H1 (cell line): Measurements from ENCODE around the gene NHSL2. TPM values are rescaled to one million over a fixed set of nuclear protein-coding genes. Genes with fewer than 3 reads are reported as not detected.

ENCODE experiments used
- CTCF ChIA-PET: fragments of 300-600 bp; sonication (Branson Sonifier 250); formaldehyde crosslinking; loops from one replicate; lab custom pipeline; 2021; ENCODE audit not compliant: partially characterized antibody; lab: Charles Lee
- POLR2A ChIA-PET: fragments of 300-600 bp; sonication (Branson Sonifier 250); formaldehyde crosslinking; loops from one replicate; lab custom pipeline; 2021; ENCODE audit warnings: inconsistent platforms; ENCODE audit not compliant: partially characterized antibody; lab: Charles Lee
- DNase-seq, 2 experiments: peaks; one replicate each; pipeline versions ENCODE4 v3.0.0 to v3.0.0-alpha.2; 2010 to 2022; ENCODE audit warnings: low spot score in 2 of 2, low read depth in 1 of 2, mixed read lengths in 1 of 2
- FAIRE-seq: peaks from 2 replicates; lab custom pipeline; 2011; peaks lifted over from hg19 to GRCh38; lab: Jason Lieb, UNC
- H2AFZ ChIP-seq: 2 replicates; pipeline ENCODE4 v1.8.1; 2012; ENCODE audit warnings: low read length, inconsistent platforms
- H2AK5ac ChIP-seq: 2 replicates; pipeline ENCODE4 v1.6.1; 2013; ENCODE audit warnings: low read depth, low read length
- H2BK120ac ChIP-seq: replicated peaks from 2 replicates; pipeline ENCODE3; 2013; ENCODE audit warnings: low read depth, low read length, inconsistent platforms
- H2BK12ac ChIP-seq: 2 replicates; pipeline ENCODE4 v1.6.1; 2013; ENCODE audit warnings: low read depth, low read length
- H2BK15ac ChIP-seq: 2 replicates; pipeline ENCODE4 v1.6.1; 2013; ENCODE audit warnings: low read length
- H2BK20ac ChIP-seq: 2 replicates; pipeline ENCODE4 v1.6.1; 2013; ENCODE audit warnings: low read length
- H2BK5ac ChIP-seq: 2 replicates; pipeline ENCODE4 v1.6.1; 2013; ENCODE audit warnings: low read depth, low read length
- H3K14ac ChIP-seq: 2 replicates; pipeline ENCODE4 v1.6.1; 2013; ENCODE audit warnings: inconsistent platforms; ENCODE audit not compliant: insufficient read length
- H3K18ac ChIP-seq: 2 replicates; pipeline ENCODE4 v1.6.1; 2013; ENCODE audit warnings: low read length; ENCODE audit errors: extremely low read depth
- H3K23ac ChIP-seq: 2 replicates; pipeline ENCODE4 v1.6.1; 2013; ENCODE audit warnings: inconsistent platforms; ENCODE audit not compliant: insufficient read length
- H3K23me2 ChIP-seq: 2 replicates; pipeline ENCODE4 v1.6.1; 2013; ENCODE audit warnings: low read depth, low read length
- H3K27ac ChIP-seq: 2 replicates; pipeline ENCODE4 v1.6.1; 2011; ENCODE audit warnings: low read depth, low read length, inconsistent platforms
- H3K27me3 ChIP-seq, 4 experiments: replicated peaks in 1 of 4; 1 replicate in 1 of 4; 2 replicates in 3 of 4; pipeline versions ENCODE4 v1.6.1 to v1.8.1; 2011 to 2013; ENCODE audit warnings: low read length in 3 of 4, mild to moderate bottlenecking in 3 of 4, inconsistent platforms in 2 of 4, mixed read lengths in 2 of 4, moderate library complexity in 1 of 4; ENCODE audit not compliant: control insufficient read depth in 3 of 4, insufficient read depth in 3 of 4; ENCODE audit errors: extremely low read depth in 1 of 4
- H3K36me3 ChIP-seq, 4 experiments: 2 replicates each; pipeline versions ENCODE4 v1.6.1 to v1.8.1; 2011 to 2013; ENCODE audit warnings: mild to moderate bottlenecking in 4 of 4, low read length in 3 of 4, moderate library complexity in 2 of 4, control low read depth in 1 of 4, inconsistent platforms in 1 of 4; ENCODE audit not compliant: insufficient read depth in 4 of 4, control insufficient read depth in 2 of 4
- H3K4ac ChIP-seq: replicated peaks from 2 replicates; pipeline ENCODE3; 2013; ENCODE audit warnings: low read length, low read depth, mixed read lengths, inconsistent platforms; ENCODE audit not compliant: insufficient read length
- H3K4me1 ChIP-seq, 4 experiments: replicated peaks in 1 of 4; 1 replicate in 1 of 4; 2 replicates in 3 of 4; pipeline versions ENCODE4 v1.6.1 to v1.8.1; 2011 to 2013; ENCODE audit warnings: low read length in 3 of 4, inconsistent platforms in 2 of 4, mixed read lengths in 1 of 4; ENCODE audit not compliant: insufficient read depth in 4 of 4, control insufficient read depth in 3 of 4
- H3K4me2 ChIP-seq, 2 experiments: 2 replicates each; pipeline versions ENCODE4 v1.6.1 to v1.8.1; 2011 to 2013; ENCODE audit warnings: low read depth in 2 of 2, low read length in 2 of 2, control low read depth in 1 of 2, inconsistent platforms in 1 of 2, mild to moderate bottlenecking in 1 of 2; ENCODE audit not compliant: insufficient read depth in 1 of 2
- H3K4me3 ChIP-seq, 4 experiments: fragments of 200-600, 300-600 bp in 1 of 4; sonication (generic), shearing (Covaris generic), sonication (Bioruptor Twin) in 1 of 4; 2 replicates each; pipeline versions ENCODE4 v1.5.1 to v1.8.1; 2011 to 2016; ENCODE audit warnings: low read length in 4 of 4, low read depth in 3 of 4, control low read depth in 2 of 4, inconsistent platforms in 2 of 4, mild to moderate bottlenecking in 2 of 4, mixed read lengths in 1 of 4, moderate library complexity in 1 of 4; ENCODE audit not compliant: insufficient read depth in 2 of 4; ENCODE audit errors: extremely low read depth in 1 of 4
- H3K56ac ChIP-seq: replicated peaks from 2 replicates; pipeline ENCODE3; 2013; ENCODE audit warnings: low read depth, mild to moderate bottlenecking, mixed read lengths, low read length, inconsistent platforms; ENCODE audit not compliant: insufficient read length
- H3K79me1 ChIP-seq: 2 replicates; pipeline ENCODE4 v1.6.1; 2013; ENCODE audit warnings: low read depth, low read length, control low read depth
- H3K79me2 ChIP-seq, 2 experiments: 2 replicates each; pipeline versions ENCODE4 v1.6.1 to v1.8.1; 2012 to 2013; ENCODE audit warnings: low read length in 2 of 2, mild to moderate bottlenecking in 2 of 2, inconsistent platforms in 1 of 2; ENCODE audit not compliant: insufficient read depth in 2 of 2, control insufficient read depth in 1 of 2
- H3K9ac ChIP-seq, 4 experiments: replicated peaks in 1 of 4; 1 replicate in 1 of 4; 2 replicates in 3 of 4; pipeline versions ENCODE4 v1.6.1 to v1.8.1; 2011 to 2013; ENCODE audit warnings: low read depth in 3 of 4, low read length in 3 of 4, control low read depth in 2 of 4, mild to moderate bottlenecking in 2 of 4, moderate library complexity in 2 of 4, inconsistent platforms in 1 of 4; ENCODE audit errors: extremely low read depth in 1 of 4
- H3K9me3 ChIP-seq, 2 experiments: 2 replicates each; pipeline versions ENCODE4 v1.6.1 to v1.8.1; 2012 to 2013; ENCODE audit warnings: mild to moderate bottlenecking in 2 of 2, moderate library complexity in 2 of 2, control low read depth in 1 of 2, inconsistent platforms in 1 of 2, low read depth in 1 of 2, low read length in 1 of 2, mixed read lengths in 1 of 2; ENCODE audit not compliant: insufficient read depth in 2 of 2
- H4K20me1 ChIP-seq, 2 experiments: replicated peaks in 1 of 2; 2 replicates each; pipeline versions ENCODE3 to v1.8.1; 2011 to 2013; ENCODE audit warnings: inconsistent platforms in 2 of 2, low read length in 2 of 2, mild to moderate bottlenecking in 1 of 2; ENCODE audit not compliant: insufficient read depth in 2 of 2, control insufficient read depth in 1 of 2
- H4K5ac ChIP-seq: 2 replicates; pipeline ENCODE4 v1.6.1; 2013; ENCODE audit warnings: low read length, low read depth, mixed read lengths, inconsistent platforms; ENCODE audit not compliant: insufficient read length
- H4K8ac ChIP-seq: 2 replicates; pipeline ENCODE4 v1.8.0; 2013; ENCODE audit warnings: mild to moderate bottlenecking, moderate library complexity, low read length, inconsistent platforms; ENCODE audit not compliant: insufficient read depth; ENCODE audit errors: extremely low read depth
- H4K91ac ChIP-seq: replicated peaks from 2 replicates; pipeline ENCODE3; 2013; ENCODE audit warnings: low read length, mixed read lengths, inconsistent platforms; ENCODE audit not compliant: insufficient read length
- CHD2 ChIP-seq: IDR thresholded peaks from 2 replicates; pipeline ENCODE4 v1.6.1; 2012; ENCODE audit warnings: low read length, improper control_type of control experiment
- EP300 ChIP-seq, 2 experiments: IDR thresholded peaks; 1 replicate in 1 of 2; 2 replicates in 1 of 2; pipeline ENCODE4 v1.6.1; 2011 to 2012; ENCODE audit warnings: low read depth in 2 of 2, low read length in 2 of 2, mild to moderate bottlenecking in 2 of 2, borderline replicate concordance in 1 of 2, inconsistent platforms in 1 of 2, moderate library complexity in 1 of 2
- KDM4A ChIP-seq: IDR thresholded peaks from one replicate; pipeline ENCODE4 v1.7.1; 2012; ENCODE audit warnings: low read depth, mild to moderate bottlenecking, moderate library complexity, low read length, inconsistent platforms; ENCODE audit not compliant: severe bottlenecking
- SP2 ChIP-seq: IDR thresholded peaks from 2 replicates; pipeline ENCODE4 v1.6.1; 2012; ENCODE audit warnings: mild to moderate bottlenecking, low read length, inconsistent platforms
- SUZ12 ChIP-seq: fragments of 200-600 bp; sonication (generic); IDR thresholded peaks from 2 replicates; pipeline ENCODE4 v1.6.1; 2012; ENCODE audit warnings: mild to moderate bottlenecking, inconsistent platforms, low read length, moderate library complexity, mixed read lengths
- ZNF274 ChIP-seq: IDR thresholded peaks from 2 replicates; pipeline ENCODE4 v1.7.0; 2012; ENCODE audit warnings: low read length, borderline replicate concordance; ENCODE audit errors: extremely low read depth
- WGBS, 2 experiments: shearing (Covaris generic) in 1 of 2; methylation state at CpG; one replicate each; pipeline versions ENCODE4 v1.1.6 to v1.1.7; 2013 to 2015; ENCODE audit warnings: low lambda C conversion rate in 2 of 2, mixed read lengths in 2 of 2, inconsistent platforms in 1 of 2, low coverage in 1 of 2, missing lambda C conversion rate in 1 of 2; ENCODE audit not compliant: insufficient replicate concordance in 2 of 2, insufficient coverage in 1 of 2, insufficient read length in 1 of 2; ENCODE audit errors: extremely low coverage in 1 of 2, missing lambda C conversion rate in 1 of 2; 5-methylcytosine and 5-hydroxymethylcytosine counted together
- polyA plus RNA-seq, 7 experiments: library from polyadenylated mRNA; depleted of rRNA in 3 of 7; stranded (reverse) in 5 of 7; unstranded in 2 of 7; fragments of >200 nt in 5 of 7; fragments of 200-250 nt in 2 of 7; gene quantifications; 1 replicate in 5 of 7; 2 replicates in 1 of 7; 4 replicates in 1 of 7; pipeline versions ENCODE4 v1.2.1 to v1.2.3, GENCODE V29; 2011 to 2013; ENCODE audit warnings: missing spikeins in 2 of 7, mixed read lengths in 2 of 7
- total RNA-seq: library from RNA; stranded (reverse); fragmentation: NEBNext Ultra II Directional; extraction: Animal tissue kit (Norgen Biotek cat#: 25700); gene quantifications from 2 replicates; pipeline ENCODE4 v1.2.1, GENCODE V29; 2021
- TF ChIP-seq, protein P1 (sequence below): IDR thresholded peaks from 2 replicates; pipeline ENCODE4 v1.6.1; 2012; ENCODE audit warnings: inconsistent platforms

Gene NHSL2
- total and polyA plus RNA-seq, 2 of the 8 experiments (the other 6 are each of a cell fraction or from before 2014, with no cell fraction given), result 3.7 to 7.2 TPM

DNA sequence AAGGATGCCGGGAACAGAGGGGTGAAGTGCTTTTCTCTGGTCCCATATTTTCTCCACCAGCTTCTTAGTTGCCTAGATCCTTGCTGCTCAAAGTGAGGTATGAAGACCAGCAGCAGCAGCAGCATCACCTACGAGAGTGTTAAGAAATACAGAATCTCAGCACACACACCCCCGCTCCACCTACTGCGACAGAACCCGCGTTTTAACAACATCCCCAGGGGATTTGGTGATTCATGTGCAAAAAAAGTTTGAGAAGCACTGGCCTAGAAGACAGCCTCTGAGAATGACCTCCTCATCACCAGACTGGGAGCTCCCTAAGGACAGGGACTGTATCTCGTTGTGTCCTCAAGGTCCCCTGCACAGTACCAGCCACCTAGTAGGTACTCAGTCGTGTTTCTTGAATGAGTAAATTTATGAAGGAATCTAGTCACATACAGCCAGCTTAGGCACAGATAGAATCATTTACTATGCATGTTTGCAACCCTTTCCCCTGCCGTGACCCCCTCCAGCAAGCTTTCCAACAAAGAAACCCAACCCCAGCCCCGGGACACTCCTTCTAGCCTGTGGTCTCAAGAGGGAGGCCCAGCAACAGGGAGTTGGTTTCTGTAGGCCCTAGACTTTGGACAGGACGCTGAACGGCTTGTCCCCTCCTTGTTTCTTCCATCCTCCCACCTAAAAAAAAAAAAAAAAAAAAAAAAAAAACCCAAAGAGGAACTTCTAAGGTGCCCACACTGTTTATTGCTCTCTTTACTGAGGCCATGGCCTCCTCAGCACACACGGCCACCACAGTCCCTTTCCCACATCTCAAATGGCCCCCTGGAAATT, 199.6 kb downstream of the NHSL2 start:
- DNase-seq, result no peak
- Histone ChIP-seq H3K23ac (no peak overlapping the region), H2BK120ac (no peak overlapping the region), H2AK5ac (no peak overlapping the region), H4K91ac (no peak overlapping the region), H2BK12ac (no peak overlapping the region), H2BK5ac (no peak overlapping the region), H4K5ac (no peak overlapping the region), H2BK15ac (no peak overlapping the region), H3K27ac (no peak overlapping the region), H3K27me3 (no peaks in the 10 kb centered on the region), H3K79me1 (no peaks in the 10 kb centered on the region), H2BK20ac (no peak overlapping the region), H3K36me3 (no peaks in the 10 kb centered on the region), H3K4me1 (peaks cover 0 to 7% (median 2%) of the 10 kb centered on the region in 4 experiments; a peak in 4 of 7 replicates), H3K9me3 (no peaks in the 10 kb centered on the region), H3K4me2 (0 out of 4 replicates have a peak overlapping the region, but pooled peaks of 1 of the 2 experiments have one; percentile 10), H4K20me1 (no peaks in the 10 kb centered on the region), H4K8ac (no peak overlapping the region; the same call in 1 of the 2 replicates), H3K18ac (no peak overlapping the region; the same call in 1 of the 2 replicates), H3K56ac (no peak overlapping the region), H3K23me2 (no peaks in the 10 kb centered on the region), H3K9ac (no peak overlapping the region), H2AFZ (no peak overlapping the region), H3K4me3 (no peak overlapping the region), H3K14ac (no peak overlapping the region), H3K79me2 (no peaks in the 10 kb centered on the region), H3K4ac (no peak overlapping the region)
- CTCF ChIA-PET, result interaction anchor here (0.6 to 1.4 kb wide), 2 partner anchors 24 to 37 kb away, joined by 3 read pairs; no protein-coding TSS in a partner anchor
- peak; percentile 32 for FAIRE-seq
- WGBS, 2 experiments, result 64% methylated on average over 10 of the region's 13 CpGs; no CpG with 5 or more reads in 1 of the 2 experiments
- POLR2A ChIA-PET, result no interaction called here
- no peak for TF ChIP-seq KDM4A
- TF ChIP-seq, protein P1, sequence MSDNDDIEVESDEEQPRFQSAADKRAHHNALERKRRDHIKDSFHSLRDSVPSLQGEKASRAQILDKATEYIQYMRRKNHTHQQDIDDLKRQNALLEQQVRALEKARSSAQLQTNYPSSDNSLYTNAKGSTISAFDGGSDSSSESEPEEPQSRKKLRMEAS, result no peak
- TF ChIP-seq ZNF274, result no peak
- no peak for TF ChIP-seq SUZ12
- TF ChIP-seq CHD2, result no peak
- no peak for TF ChIP-seq SP2
- no peak for TF ChIP-seq EP300 (IDR thresholded peaks at IDR 0.05; ENCODE audit: borderline replicate concordance in 1 of 2, low read depth in 2 of 2, low read length in 2 of 2)
